GM12878 (cell line): ENCODE measurements around the gene CALM3. TPM values are rescaled to one million over a fixed set of nuclear protein-coding genes. Genes with fewer than 3 reads are reported as not detected.

Source experiments
- IKZF1 ChIP-seq: fragments of 450-650 bp; conservative IDR thresholded peaks from 2 replicates; pipeline ENCODE4 v1.6.1; 2017; ENCODE audit warnings: antibody characterized with exemption, mild to moderate bottlenecking
- NRF1 ChIP-seq: conservative IDR thresholded peaks from 2 replicates; pipeline ENCODE4 v1.6.1; 2011; ENCODE audit warnings: mild to moderate bottlenecking, low read depth, low read length, improper control_type of control experiment
- POLR2AphosphoS5 ChIP-seq: IDR thresholded peaks from 2 replicates; pipeline ENCODE4 v1.6.1; 2011; ENCODE audit warnings: mild to moderate bottlenecking, low read length, inconsistent platforms
- POU2F2 ChIP-seq: IDR thresholded peaks from 3 replicates; pipeline ENCODE4 v1.6.1; 2011; ENCODE audit warnings: low read depth, mild to moderate bottlenecking, low read length, borderline replicate concordance
- RCOR1 ChIP-seq: conservative IDR thresholded peaks from 2 replicates; pipeline ENCODE4 v1.6.1; 2012; ENCODE audit warnings: low read depth, low read length, improper control_type of control experiment
- SMARCA5 ChIP-seq: fragments of 450-650 bp; IDR thresholded peaks from 2 replicates; pipeline ENCODE4 v1.6.1; 2017; ENCODE audit warnings: mild to moderate bottlenecking
- ZNF384 ChIP-seq: IDR thresholded peaks from 2 replicates; pipeline ENCODE4 v1.6.1; 2012; ENCODE audit warnings: low read depth, mild to moderate bottlenecking, low read length, improper control_type of control experiment, borderline replicate concordance
- polyA plus RNA-seq, 11 experiments: library from polyadenylated mRNA; depleted of rRNA in 4 of 11; unstranded in 6 of 11; stranded (reverse) in 5 of 11; fragments of >200 nt; fragmentation: Nextera tagmentation in 4 of 11; fragmentation: Illumina TruSeq in 1 of 11; extraction: Ambion mirVana in 4 of 11; extraction: Trizol in 1 of 11; gene quantifications; 1 replicate in 1 of 11; 2 replicates in 10 of 11; pipeline versions ENCODE4 v1.2.1 to v1.2.3, GENCODE V29; 2011 to 2016; ENCODE audit warnings: inconsistent platforms in 2 of 11, missing spikeins in 2 of 11, low read depth in 1 of 11
- total RNA-seq, 4 experiments: library from RNA; depleted of rRNA in 3 of 4; stranded (reverse); fragments of >200 nt in 3 of 4; fragmentation: Illumina TruSeq in 1 of 4; extraction: Trizol in 1 of 4; gene quantifications; 2 replicates each; pipeline versions ENCODE4 v1.2.1 to v1.2.3, GENCODE V29; 2013 to 2021
- TF ChIP-seq, protein P1 (sequence below): IDR thresholded peaks from 2 replicates; pipeline ENCODE4 v1.6.1; 2011; ENCODE audit warnings: borderline replicate concordance, low read depth, mild to moderate bottlenecking, moderate library complexity, low read length; ENCODE audit not compliant: insufficient read depth, poor library complexity, severe bottlenecking
- TF ChIP-seq, protein P2 (sequence below): fragments of 450-650 bp; IDR thresholded peaks from 2 replicates; pipeline ENCODE4 v1.6.1; 2018; ENCODE audit warnings: mild to moderate bottlenecking, low read depth, moderate library complexity; ENCODE audit not compliant: partially characterized antibody
- TF ChIP-seq, protein P3 (sequence below): IDR thresholded peaks from 2 replicates; pipeline ENCODE4 v1.6.1; 2012; ENCODE audit warnings: low read length, inconsistent platforms

Gene CALM3
- total and polyA plus RNA-seq, 10 of the 15 experiments (the other 5 are each of a cell fraction or from before 2014, with no cell fraction given) = 164 to 849 (median 347) TPM

DNA sequence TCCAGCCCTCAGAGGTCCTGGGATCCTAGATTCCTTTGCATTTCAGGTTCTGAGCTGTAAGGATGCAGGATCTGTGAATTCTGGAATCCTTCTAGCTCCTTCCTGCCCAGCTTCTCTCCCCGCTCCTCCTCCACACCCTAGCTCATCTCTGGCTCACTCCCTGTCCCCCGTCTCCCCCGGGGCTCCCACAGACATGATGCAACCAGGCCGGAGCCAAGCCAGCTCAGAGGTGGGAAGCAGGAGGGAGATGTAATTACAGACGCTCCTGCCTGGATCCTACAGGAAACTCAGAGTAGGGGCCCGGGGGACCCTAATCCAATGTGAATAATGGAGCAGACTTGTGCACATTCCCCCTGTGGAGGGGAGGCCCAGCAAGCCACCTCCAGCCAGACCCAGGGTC is 30.4 kb downstream of the CALM3 start (continued):
- TF ChIP-seq, protein P1, sequence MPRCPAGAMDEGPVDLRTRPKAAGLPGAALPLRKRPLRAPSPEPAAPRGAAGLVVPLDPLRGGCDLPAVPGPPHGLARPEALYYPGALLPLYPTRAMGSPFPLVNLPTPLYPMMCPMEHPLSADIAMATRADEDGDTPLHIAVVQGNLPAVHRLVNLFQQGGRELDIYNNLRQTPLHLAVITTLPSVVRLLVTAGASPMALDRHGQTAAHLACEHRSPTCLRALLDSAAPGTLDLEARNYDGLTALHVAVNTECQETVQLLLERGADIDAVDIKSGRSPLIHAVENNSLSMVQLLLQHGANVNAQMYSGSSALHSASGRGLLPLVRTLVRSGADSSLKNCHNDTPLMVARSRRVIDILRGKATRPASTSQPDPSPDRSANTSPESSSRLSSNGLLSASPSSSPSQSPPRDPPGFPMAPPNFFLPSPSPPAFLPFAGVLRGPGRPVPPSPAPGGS = no peak
- no peak for TF ChIP-seq NRF1
- TF ChIP-seq RCOR1 = no peak
- TF ChIP-seq IKZF1 = no peak
- no peak for TF ChIP-seq SMARCA5
- TF ChIP-seq ZNF384 = no peak
- no peak for TF ChIP-seq POU2F2
- TF ChIP-seq, protein P2, sequence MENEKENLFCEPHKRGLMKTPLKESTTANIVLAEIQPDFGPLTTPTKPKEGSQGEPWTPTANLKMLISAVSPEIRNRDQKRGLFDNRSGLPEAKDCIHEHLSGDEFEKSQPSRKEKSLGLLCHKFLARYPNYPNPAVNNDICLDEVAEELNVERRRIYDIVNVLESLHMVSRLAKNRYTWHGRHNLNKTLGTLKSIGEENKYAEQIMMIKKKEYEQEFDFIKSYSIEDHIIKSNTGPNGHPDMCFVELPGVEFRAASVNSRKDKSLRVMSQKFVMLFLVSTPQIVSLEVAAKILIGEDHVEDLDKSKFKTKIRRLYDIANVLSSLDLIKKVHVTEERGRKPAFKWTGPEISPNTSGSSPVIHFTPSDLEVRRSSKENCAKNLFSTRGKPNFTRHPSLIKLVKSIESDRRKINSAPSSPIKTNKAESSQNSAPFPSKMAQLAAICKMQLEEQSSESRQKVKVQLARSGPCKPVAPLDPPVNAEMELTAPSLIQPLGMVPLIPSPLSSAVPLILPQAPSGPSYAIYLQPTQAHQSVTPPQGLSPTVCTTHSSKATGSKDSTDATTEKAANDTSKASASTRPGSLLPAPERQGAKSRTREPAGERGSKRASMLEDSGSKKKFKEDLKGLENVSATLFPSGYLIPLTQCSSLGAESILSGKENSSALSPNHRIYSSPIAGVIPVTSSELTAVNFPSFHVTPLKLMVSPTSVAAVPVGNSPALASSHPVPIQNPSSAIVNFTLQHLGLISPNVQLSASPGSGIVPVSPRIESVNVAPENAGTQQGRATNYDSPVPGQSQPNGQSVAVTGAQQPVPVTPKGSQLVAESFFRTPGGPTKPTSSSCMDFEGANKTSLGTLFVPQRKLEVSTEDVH = no peak
- TF ChIP-seq, protein P3, sequence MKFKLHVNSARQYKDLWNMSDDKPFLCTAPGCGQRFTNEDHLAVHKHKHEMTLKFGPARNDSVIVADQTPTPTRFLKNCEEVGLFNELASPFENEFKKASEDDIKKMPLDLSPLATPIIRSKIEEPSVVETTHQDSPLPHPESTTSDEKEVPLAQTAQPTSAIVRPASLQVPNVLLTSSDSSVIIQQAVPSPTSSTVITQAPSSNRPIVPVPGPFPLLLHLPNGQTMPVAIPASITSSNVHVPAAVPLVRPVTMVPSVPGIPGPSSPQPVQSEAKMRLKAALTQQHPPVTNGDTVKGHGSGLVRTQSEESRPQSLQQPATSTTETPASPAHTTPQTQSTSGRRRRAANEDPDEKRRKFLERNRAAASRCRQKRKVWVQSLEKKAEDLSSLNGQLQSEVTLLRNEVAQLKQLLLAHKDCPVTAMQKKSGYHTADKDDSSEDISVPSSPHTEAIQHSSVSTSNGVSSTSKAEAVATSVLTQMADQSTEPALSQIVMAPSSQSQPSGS = no peak
- no peak for TF ChIP-seq POLR2AphosphoS5
